Measurements from ENCODE around the gene FANCD2.
"Not testable (repeated sequence)": the region's sequence is repeated elsewhere in the genome, so short reads cannot be mapped to it uniquely, and the experiment has no call there.

The FANCD2 gene

DNA sequence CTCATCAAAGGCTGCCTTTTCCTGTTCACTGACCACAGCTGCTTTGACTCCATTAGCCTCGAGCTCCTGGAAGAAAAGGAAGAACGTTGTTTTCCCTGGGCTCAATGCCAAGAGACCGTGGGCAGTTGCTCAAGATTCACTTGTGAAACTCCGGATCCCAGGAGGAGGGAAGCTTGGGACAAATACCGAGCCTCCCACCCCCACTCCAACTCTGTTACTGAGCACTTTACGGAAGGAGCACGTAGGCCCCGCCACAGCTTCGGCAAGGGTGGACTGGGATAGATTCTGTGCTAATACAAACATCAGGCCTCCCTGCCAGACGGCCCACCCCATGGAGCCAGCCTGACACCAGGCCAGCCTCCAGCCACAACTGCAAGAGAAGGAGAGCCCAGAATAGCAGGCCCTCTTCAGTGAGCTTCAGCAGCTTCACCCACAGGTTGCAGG lies 10.8 kb upstream of the FANCD2 start:
- no peak for DNase-seq

DNA sequence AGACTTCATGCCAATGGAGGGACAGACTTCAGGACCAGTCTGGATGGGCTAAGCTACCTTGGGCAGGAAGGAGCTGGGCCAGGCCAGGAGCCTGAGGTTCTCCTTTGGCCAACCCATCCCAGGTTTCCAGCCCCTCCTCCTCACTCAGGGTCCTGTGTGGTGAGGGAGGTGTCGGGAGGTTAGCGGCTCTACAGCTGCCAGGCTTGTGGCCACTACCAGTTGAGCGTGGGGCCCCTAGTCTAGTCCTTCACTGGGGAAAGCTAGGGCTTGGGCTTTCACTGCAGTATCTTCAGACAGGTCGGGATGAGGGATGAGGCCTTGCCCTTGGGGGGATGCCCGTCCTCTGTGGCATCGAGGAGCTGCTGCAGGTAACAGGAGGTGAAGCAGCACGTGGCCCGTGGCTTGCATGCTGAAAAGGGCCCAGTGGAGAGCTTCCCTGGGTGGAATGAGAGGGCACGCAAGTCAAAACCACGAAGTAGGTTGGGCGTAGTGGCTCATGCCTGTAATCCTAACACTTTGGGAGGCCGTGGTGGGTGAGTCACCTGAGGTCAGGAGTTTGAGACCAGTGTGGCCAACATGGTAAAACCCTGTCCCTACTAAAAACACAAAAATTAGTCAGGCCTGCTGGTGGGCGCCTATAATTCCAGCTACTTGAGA lies 8.5 kb upstream of the FANCD2 start:
- DNase-seq = no peak

DNA sequence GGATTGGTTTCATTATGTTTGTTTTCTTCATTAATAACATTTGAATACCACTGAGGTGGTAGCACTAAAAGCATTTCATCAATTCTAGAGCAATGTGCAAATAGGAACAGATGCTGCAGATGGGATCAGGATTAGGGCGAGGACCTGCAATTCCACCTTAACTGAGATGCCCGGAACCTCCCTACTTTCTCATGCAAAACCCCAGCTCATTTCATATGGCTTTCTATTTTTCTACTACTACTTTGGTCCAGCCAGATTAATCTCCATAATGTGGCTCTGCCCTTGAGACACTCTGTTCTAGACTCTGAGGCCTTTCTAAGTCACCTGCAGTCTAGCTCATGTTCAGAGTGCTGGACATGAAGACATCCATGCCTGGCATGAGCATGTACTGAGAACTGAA lies 7.4 kb upstream of the FANCD2 start:
- DNase-seq = not testable (repeated sequence)

DNA sequence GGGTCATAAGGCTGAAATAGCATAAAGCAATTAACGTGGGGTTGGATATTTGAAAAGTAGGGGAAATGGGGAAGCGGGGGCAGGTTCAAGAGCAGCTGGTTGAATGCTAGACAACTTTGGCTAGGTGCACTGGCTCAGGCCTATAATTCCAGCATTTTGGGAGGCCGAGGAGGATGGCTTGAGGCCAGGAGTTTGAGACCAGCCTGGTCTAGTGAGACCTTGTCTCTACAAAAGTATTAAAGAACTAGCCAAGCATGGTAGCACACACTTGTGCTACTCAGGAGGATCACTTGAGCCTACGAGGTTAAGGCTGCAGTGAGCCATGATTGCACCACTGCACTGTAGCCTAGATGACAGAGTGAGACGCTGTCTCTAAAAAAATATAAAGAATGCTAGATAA lies 6.9 kb upstream of the FANCD2 start:
- no peak for DNase-seq

DNA sequence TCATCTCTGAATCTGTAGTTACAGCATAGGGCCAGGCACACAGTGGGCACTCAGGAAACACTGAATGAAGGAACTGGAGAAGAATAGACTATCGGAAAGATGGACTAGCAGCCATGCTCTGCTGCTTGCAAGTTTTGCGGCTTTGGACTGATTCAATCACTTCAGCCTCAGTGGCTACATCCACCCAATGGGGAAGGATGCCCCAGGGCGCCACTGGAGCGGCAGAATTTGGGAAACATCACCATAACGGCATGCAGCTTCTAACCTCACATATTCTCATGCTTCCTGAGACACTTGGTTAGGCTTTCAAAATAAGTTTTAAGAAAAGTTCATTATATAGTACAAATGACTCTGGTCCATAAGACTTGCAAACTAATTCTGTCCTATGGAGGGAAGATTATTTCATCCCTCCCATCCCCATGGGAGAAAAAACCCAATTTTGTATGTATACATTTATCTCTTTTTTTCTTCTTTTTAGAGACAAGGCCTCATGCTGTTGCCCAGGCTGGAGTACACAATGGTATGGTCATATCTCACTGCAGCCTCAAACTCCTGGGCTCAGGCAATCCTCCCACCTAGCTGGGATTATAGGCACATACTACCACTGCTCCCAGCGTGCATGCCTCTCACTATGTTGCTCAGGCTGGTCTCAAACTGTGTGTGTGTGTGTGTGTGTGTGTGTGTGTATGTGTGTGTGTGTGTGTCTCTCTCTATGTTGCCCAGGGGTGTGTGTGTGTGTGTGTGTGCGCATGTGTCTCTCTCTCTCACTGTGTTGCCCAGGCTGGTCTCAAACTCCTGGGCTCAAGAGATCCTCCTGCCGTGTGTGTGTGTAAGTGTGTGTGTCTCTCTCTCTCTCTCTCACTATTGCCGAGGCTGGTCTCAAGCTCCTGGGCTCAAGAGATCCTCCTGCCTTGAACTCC lies 4.1 kb upstream of the FANCD2 start:
- no peak for DNase-seq

DNA sequence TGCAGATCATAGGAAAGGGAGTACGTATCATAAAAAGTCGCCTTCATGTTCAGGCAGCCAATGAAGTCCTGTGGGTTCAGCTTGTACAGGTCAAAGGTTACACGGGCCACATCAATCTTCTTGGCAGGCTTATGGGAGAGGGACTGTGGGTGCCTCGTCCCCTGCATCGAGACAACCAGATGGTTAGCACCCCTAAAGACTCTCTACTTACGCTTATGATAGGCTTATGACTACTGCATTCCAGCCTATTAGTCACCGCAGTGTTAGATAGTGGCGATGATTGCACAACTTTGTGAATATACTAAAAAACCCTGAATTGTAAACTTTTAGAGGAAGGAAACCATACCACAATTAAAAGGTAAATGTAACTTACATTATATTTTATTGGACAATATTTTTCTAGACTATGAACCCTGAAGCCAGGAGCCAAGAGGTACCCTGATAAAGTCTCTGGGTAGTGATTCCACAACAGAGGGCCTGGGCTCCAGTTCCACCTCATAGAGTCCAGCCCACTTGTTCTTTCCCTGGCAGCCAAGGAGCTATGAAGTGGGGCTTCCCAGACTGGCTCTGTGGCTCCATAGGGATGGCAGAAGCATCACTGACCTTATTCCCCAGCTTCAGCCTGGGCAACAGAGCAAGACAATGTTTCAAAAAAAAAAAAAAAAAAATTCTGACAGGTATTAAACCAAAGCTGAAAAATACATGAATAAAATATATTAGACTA lies 2.5 kb upstream of the FANCD2 start:
- DNase-seq = no peak

DNA sequence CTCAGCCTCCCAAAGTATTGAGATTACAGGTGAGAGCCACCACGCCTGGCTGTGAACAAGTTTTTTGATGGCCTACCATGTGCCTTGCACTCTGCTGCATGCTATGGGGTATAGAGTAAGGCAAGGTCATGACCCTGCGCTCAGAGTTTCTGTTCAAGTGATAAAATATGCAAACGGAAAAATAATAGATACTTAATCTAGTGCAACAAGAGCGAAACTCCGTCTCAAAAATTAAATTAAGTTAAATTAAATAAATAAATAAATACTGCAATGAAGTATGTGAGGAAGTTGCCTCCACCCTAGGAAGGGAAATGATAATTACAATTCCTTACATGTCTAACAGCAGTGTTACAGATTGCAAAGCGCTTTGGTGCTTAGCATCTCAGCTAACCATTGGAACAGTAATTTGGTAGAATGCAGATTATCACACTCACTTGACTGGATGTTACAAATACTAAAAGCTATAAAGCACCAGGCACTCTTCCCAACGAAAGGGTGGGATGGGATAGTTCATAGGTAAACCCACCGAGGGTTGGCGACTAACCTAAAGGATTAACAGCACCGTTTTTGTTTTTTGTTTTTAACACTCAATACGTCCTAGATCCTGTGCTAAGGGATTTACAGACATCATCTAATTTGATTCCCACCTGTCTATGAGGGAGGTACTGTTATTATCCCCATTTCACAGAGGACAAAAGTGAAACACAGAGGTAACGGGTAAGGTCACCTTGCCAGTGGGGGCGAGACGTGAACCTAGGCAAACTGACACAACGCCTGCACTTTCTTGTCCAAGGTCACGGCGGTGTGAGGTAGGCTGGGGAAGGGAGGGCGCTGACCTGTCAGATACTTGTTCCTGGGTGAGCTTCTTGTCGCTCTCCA lies 793 bp upstream of the FANCD2 start:
- DNase-seq = no peak

DNA sequence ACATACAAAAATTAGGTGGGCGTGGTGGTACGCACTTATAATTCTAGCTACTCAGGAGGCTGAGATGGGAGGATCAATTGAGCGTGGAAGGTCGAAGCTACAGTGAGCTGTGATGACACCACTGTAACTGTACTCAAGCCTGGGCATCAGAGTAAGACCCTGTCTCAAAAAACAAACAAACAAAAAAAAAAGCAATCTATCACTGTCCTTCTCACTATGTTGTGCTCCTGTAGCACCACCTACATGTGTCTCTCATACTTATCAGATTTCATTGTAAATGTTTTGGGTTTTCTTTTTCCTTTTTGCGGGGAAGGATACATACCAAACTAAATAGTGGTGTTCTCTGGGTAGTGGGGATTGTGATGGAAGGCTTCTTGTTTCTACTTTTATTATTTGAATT lies 14.8 kb downstream of the FANCD2 start:
- DNase-seq = no peak

DNA sequence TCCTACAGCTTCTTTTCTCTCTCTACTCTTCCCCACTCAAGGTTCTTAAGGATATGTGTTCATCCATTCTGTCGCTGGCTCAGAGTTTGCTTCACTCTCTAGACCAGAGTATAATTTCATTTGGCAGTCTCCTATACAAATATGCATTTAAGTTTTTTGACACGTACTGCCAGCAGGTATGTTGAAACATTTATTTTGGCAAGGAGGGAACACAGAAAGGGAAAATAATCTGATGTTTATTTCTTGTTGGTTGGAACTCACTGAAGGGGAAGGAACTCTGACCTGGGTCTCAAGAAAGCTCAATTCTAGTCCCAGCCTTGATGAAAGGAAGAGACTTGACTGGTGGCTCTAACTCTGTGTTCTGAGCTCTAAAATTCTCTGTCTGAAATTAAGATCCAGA lies 21.6 kb downstream of the FANCD2 start:
- no peak for DNase-seq

DNA sequence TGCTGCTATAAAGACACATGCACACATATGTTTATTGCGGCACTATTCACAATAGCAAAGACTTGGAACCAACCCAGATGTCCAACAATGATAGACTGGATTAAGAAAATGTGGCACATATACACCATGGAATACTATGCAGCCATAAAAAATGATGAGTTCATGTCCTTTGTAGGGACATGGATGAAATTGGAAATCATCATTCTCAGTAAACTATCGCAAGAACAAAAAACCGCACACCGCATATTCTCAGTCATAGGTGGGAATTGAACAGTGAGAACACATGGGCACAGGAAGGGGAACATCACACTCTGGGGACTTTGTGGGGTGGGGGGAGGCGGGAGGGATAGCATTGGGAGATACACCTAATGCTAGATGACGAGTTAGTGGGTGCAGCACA lies 26.8 kb downstream of the FANCD2 start:
- DNase-seq = not testable (repeated sequence)

DNA sequence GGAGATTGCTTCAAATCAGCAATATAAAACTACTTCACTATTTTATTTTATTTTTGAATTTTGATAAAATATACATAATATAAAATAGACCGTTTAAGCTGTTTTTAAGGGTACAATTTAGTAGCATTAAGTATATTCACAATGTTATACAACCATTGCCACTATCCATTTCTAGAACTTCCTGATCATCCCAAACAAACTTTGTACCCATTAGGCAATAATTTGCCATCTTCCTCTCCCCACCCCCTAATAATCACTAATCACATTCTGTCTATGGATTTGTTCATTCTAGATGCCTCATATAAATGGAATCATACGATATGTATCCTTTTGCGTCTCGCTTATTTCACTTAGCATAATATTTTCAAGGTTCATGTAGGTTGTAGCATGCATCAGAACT lies 28.9 kb downstream of the FANCD2 start:
- DNase-seq = no peak

DNA sequence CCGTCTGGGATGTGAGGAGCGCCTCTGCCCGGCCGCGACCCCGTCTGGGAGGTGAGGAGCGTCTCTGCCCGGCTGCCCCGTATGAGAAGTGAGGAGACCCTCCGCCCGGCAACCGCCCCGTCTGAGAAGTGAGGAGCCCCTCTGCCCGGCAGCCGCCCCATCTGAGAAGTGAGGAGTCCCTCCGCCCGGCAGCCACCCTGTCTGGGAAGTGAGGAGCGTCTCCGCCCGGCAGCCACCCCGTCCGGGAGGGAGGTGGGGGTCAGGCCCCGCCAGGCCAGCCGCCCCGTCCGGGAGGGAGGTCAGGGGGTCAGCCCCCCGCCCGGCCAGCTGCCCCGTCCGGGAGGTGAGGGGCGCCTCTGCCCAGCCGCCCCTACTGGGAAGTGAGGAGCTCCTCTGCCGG lies 43.8 kb downstream of the FANCD2 start:
- DNase-seq = not testable (repeated sequence)

DNA sequence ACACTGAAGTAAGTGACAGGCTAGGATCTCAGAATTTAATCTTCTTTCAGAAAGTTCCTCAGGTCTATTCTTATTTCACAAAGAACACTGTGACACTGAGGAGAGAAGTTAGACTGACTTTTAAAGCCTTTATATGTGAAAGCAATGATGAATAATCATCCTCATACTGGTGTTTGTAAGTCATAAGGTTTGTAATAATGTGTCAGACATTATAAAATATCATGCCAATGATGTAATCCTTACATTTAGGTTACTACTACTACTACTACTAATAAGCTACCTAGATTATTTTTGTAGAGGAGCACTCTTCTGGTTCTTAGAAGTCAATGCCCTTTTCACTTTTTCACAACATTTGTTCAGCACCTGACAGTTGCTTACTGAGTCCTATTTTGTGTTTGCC lies 48.4 kb downstream of the FANCD2 start:
- DNase-seq = no peak

DNA sequence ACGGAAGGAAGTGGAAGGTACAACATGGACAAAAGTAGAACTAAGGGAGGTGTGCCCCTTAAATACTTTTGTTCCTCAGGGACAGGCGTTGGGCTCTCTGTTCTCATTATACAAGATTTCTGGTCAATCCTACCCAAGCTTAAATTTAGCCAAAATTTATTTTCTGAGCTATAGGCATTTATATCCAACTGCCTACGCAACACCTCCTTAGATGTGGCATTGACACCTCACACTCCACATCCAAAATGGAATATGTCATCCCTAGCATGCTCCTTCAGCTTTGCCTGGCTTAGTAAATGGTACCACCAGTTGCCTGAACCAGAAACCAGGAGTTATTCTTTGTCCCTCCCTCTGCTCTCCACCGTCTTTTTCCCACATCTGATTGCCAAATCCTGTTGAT lies 55.6 kb downstream of the FANCD2 start:
- DNase-seq = no peak

DNA sequence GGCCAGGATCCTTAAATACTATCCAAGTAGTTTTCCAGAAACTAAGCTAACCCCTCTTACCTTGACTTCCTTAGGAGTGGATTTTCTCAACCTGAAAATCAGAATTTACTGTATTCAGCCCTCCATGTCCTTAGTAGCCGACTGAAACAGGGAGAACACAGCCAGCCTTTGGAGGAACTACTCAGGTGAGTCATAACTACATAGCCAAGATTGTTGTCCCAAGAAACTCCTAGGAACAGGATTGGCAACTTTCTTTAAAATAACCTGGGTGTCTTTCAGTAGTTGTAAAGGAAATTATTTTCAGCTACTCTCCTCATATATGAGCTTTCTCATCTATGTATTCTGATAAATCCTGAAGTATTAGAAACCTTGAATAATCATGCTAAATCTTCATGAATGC lies 59.5 kb downstream of the FANCD2 start:
- DNase-seq = no peak

DNA sequence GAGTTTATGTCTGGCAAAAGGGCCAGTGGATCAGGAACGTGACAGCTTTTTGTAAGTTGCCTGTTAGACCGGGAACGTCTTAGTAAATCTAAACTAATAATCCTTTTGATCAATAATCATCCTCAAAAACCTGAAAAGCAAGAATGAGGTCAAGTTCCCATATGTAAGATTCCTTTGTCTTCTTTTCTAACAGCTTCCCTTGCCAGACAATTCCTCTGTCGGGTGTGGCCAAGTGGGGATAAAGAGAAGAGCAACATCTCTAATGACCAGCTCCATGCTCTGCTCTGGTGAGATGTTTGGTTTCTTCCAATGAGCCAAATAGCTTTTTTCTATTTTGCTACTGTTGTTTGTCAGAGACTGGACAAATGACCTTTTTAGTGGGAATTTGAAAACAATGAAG lies 62.0 kb downstream of the FANCD2 start:
- no peak for DNase-seq

DNA sequence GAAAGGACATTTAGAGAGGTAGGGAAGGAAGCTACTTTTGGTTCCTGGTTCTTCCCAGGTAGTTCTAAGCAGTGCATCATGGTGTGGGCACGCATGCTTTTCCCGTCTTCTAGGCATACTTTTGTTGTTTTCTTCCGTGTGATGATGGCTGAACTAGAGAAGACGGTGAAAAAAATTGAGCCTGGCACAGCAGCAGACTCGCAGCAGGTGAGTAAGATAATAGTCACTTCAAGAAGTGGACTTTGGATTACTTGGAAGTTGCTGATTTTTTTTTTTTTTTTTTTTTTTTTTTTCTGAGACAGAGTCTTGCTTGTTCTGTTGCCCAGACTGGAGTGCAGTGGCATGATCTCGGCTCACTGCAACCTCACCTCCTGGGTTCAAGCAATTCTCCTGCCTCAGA lies 63.9 kb downstream of the FANCD2 start:
- DNase-seq = no peak

DNA sequence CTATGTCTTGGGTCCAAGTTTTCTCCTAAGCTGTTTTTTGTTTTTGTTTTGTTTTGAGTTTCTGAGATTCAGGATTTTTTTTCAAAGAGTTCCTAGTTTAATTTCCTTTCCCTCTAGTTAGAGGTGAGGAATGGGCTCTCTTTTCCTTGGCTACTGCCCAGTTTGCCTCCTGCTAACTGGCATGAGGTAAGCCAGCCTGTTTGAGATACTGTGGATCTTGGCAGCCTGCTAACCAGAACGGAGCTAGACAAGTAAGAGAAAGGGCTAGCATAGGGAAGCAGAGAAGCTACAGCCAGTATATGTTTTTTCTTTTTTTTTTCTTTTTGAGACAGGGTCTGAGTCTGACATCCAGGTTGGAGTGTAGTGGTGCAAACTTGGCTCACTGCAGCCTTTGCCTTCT lies 64.5 kb downstream of the FANCD2 start:
- not testable (repeated sequence) for DNase-seq

DNA sequence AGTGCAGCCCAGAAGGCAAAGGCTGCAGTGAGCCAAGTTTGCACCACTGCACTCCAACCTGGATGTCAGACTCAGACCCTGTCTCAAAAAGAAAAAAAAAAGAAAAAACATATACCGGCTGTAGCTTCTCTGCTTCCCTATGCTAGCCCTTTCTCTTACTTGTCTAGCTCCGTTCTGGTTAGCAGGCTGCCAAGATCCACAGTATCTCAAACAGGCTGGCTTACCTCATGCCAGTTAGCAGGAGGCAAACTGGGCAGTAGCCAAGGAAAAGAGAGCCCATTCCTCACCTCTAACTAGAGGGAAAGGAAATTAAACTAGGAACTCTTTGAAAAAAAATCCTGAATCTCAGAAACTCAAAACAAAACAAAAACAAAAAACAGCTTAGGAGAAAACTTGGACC lies 65.2 kb downstream of the FANCD2 start:
- not testable (repeated sequence) for DNase-seq

DNA sequence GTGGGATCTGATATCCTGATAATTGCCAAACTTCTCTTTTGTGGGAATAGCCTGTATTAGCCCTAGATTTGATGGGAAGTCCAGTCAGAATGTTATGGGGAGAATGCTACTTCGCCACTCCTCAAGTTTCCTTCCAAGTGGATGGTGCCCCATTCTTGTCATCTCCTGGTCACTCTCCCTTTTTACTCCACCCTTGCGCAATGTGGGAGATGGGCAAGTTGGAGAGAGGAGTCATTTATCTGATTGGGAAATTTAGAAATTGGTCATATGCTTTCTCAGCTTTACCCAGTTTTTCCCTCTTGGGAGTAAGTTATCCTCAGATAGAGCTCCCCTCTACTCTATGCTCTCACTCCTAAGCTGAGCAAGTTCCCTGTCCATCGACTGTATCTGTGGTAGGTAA lies 67.4 kb downstream of the FANCD2 start:
- DNase-seq = no peak

DNA sequence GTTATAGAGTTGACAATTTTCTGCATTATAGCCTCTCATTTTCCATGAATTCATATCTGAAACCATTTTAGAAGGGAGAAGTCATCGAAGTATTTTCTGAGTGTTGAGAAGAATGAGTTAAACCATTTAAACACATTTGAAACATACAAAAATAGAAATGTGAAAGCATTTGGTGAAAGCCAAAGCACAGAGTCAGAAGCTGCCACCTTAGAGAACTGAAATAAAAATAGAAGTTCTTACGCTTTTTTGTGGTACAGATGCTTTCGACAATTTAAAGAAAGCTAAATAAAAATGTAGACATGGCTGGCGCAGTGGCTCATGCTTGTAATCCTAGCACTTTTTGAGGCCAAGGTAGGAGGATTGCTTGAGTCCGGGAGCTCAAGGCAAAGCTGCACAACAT lies 72.8 kb downstream of the FANCD2 start:
- DNase-seq = no peak

DNA sequence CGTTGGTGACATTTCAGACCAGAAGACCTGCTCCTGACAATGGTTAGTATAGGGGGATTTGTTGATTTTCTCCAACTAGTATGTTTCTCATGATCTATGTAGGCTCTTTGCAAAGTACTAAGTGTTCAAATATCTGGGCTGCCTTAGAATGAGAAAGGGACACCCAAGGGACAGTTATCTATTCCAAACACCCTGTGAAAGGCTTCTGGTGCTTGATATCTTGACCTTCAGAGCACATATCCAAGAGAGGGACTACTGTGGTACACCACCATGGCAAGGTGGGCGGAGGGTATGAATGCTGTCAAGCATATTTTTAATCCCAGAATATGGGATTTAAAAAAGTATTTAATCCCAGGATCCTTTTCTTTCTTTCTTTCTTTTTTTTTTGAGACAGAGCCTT lies 80.7 kb downstream of the FANCD2 start:
- DNase-seq = no peak

DNA sequence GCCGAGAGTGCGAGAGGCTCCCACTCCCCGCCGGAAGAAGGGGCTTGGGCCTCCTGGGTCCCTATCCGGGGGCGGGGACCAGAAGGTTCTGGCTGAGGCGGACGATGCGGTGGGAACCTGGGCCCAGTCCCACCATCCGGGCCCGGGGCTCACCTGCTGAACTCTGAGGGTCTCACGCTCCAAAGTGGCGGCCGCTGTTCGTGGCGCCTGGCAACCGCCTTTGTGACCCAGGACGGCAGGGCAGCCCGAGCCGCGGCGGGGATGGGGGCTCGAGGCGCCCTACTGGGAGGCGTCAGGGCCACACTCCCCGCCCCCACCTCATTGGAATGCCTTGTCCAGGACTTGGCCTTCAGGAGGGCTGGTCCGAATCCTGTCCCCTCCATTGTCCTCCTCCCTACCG lies 81.9 kb downstream of the FANCD2 start, which contains the start of gene FANCD2OS:
Gene FANCD2OS, minus strand, starts transcription at position 165 of the 400 bp plus-strand sequence. CDS start 3,481 bp downstream, outside the sequence.
- DNase-seq = no peak
